NCI-H2029 treated with DMSO at 0.1 percent for 48 hours (cell line): Measurements from ENCODE around the gene IL17RE.

Source experiments
- DNase-seq: peaks from one replicate; lab custom pipeline; 2025; lab: John Stamatoyannopoulos, UW

The IL17RE gene

GRCh38 chr3:9951962-9952805 lies 49.5 kb downstream of the IL17RE start, which contains the start of gene PRRT3:
Gene PRRT3 (minus strand): TSS chr3:9952408. CDS start chr3:9950115, 2,293 bp downstream.
- DNase-seq, result no peak

- peak; percentile 49 for DNase-seq
Measured at GRCh38 chr3:9955067-9955502, 52.4 kb downstream of the IL17RE start.

GRCh38 chr3:9955611-9956352 lies 53.1 kb downstream of the IL17RE start:
- DNase-seq, result no peak

GRCh38 chr3:9957214-9957613 lies 54.6 kb downstream of the IL17RE start:
- DNase-seq, result no peak

GRCh38 chr3:9965200-9965875 lies 62.7 kb downstream of the IL17RE start:
- no peak for DNase-seq
